Fibroblast of skin of left quadriceps (primary cell): ENCODE results near the gene GNGT2.
A peak's percentile ranks its signal among the peaks of the same experiment; 100 is the strongest.

Experiments used
- DNase-seq, 2 experiments: peaks; one replicate each; pipeline ENCODE4 v3.0.0-alpha.2; 2013; ENCODE audit warnings: low read depth in 2 of 2

The GNGT2 gene

GRCh38 chr17:49229076-49229804 is 18.9 kb upstream of the GNGT2 start:
- DNase-seq = no peak

GRCh38 chr17:49227436-49228261 is 17.3 kb upstream of the GNGT2 start:
- peak in 1 of 2 experiments; percentile 25 for DNase-seq

- no peak for DNase-seq
Observed at GRCh38 chr17:49226771-49227435, 16.5 kb upstream of the GNGT2 start.

- no peak for DNase-seq
Observed at GRCh38 chr17:49225554-49226236, 15.3 kb upstream of the GNGT2 start.

GRCh38 chr17:49224997-49225337 is 14.6 kb upstream of the GNGT2 start:
- DNase-seq = no peak

GRCh38 chr17:49224198-49224996 is 14.0 kb upstream of the GNGT2 start:
- DNase-seq = no peak

GRCh38 chr17:49223517-49224197 is 13.3 kb upstream of the GNGT2 start:
- no peak for DNase-seq

- DNase-seq = no peak
Observed at GRCh38 chr17:49223168-49223516, 12.8 kb upstream of the GNGT2 start.

- DNase-seq = no peak
Observed at GRCh38 chr17:49219987-49220386, 9.6 kb upstream of the GNGT2 start.

GRCh38 chr17:49218941-49219913 is 8.9 kb upstream of the GNGT2 start:
- DNase-seq = no peak

- no peak for DNase-seq
Observed at GRCh38 chr17:49217651-49218413, 7.5 kb upstream of the GNGT2 start.

- DNase-seq = no peak
Observed at GRCh38 chr17:49216953-49217650, 6.7 kb upstream of the GNGT2 start.

GRCh38 chr17:49216482-49216881 is 6.1 kb upstream of the GNGT2 start:
- no peak for DNase-seq

GRCh38 chr17:49214676-49215360 is 4.4 kb upstream of the GNGT2 start:
- no peak for DNase-seq

- DNase-seq = no peak
Observed at GRCh38 chr17:49213847-49214246, 3.5 kb upstream of the GNGT2 start.

- DNase-seq = no peak
Observed at GRCh38 chr17:49213399-49213798, 3.0 kb upstream of the GNGT2 start.

- no peak for DNase-seq
Observed at GRCh38 chr17:49209061-49209571, 1.3 kb downstream of the GNGT2 start.
